HEK293T (cell line): Measurements from ENCODE around the gene PLEKHB2.
A peak's percentile ranks its signal among the peaks of the same experiment; 100 is the strongest.

Experiments
- BHLHE40 ChIP-seq: fragments of 450-650 bp; IDR thresholded peaks from 2 replicates; pipeline ENCODE4 v1.6.1; 2016; ENCODE audit warnings: mild to moderate bottlenecking, moderate library complexity, borderline replicate concordance
- CTBP1 ChIP-seq: fragments of 450-650 bp; IDR thresholded peaks from 2 replicates; pipeline ENCODE4 v1.6.1; 2016; ENCODE audit warnings: borderline replicate concordance
- ELF4 ChIP-seq: fragments of 450-650 bp; IDR thresholded peaks from 2 replicates; pipeline ENCODE4 v1.6.1; 2017; ENCODE audit warnings: antibody characterized with exemption
- FOXA1 ChIP-seq: fragments of 450-650 bp; IDR thresholded peaks from 2 replicates; pipeline ENCODE4 v1.6.1; 2016; ENCODE audit warnings: mild to moderate bottlenecking
- FOXK2 ChIP-seq: fragments of 450-650 bp; IDR thresholded peaks from 2 replicates; pipeline ENCODE4 v1.6.1; 2016; ENCODE audit warnings: mild to moderate bottlenecking
- FOXM1 ChIP-seq: fragments of 450-650 bp; IDR thresholded peaks from 2 replicates; pipeline ENCODE4 v1.6.1; 2017; ENCODE audit warnings: mild to moderate bottlenecking, borderline replicate concordance
- HDGF ChIP-seq: fragments of 450-650 bp; IDR thresholded peaks from 2 replicates; pipeline ENCODE4 v1.6.1; 2017; ENCODE audit warnings: antibody characterized with exemption, borderline replicate concordance
- L3MBTL2 ChIP-seq: fragments of 450-650 bp; conservative IDR thresholded peaks from 2 replicates; pipeline ENCODE4 v1.6.1; 2016; ENCODE audit warnings: mild to moderate bottlenecking
- SP1 ChIP-seq: fragments of 450-650 bp; IDR thresholded peaks from 2 replicates; pipeline ENCODE4 v1.6.1; 2017
- SUZ12 ChIP-seq: fragments of 450-650 bp; IDR thresholded peaks from 2 replicates; pipeline ENCODE4 v1.6.1; 2016; ENCODE audit warnings: mild to moderate bottlenecking
- ZNF384 ChIP-seq: fragments of 450-650 bp; IDR thresholded peaks from 2 replicates; pipeline ENCODE4 v1.6.1; 2016
- TF ChIP-seq, protein P1 (sequence below): fragments of 450-650 bp; IDR thresholded peaks from 2 replicates; pipeline ENCODE4 v1.6.1; 2016

DNA sequence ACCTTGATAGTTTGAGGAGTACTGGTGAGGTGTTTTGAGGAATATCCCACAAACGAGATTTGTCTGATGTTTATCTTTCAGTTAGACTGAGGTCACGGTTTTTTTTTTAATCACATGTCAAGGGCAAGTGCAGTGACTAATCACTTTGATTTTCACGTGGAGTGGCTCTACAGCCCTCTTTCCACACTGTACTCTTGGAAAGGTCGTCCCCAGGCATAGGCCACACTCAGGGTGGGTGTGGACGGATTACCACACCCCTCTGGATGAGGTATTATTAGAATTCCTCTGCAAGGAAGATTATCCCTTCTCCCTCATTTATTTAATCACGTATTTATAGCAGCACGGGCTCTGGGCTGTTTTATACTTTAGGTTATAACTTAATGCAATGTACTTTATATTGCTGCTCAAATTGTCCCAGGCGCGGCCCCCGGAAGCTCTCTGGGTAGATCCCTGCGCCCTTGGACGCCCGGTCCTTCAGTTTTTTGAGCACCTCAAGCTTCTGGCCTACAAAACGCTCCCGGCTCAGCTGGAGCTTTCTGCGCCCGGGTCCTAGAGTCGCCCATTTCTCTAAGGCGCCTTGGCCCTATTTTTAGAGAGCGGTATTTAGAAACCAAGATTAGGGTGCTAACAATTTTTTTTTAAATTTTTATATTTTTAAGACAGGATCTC is 515 bp upstream of the PLEKHB2 start:
- TF ChIP-seq ELF4 (no peak), FOXK2 (no peak), FOXM1 (no peak; the same call in 1 of the 2 replicates), SUZ12 (no peak), SP1 (no peak), FOXA1 (no peak), L3MBTL2 (peak; percentile 29; the same call in 1 of the 2 replicates), HDGF (no peak), CTBP1 (no peak), BHLHE40 (no peak), ZNF384 (peak; percentile 61; the same call in 1 of the 2 replicates)
- TF ChIP-seq, protein P1, sequence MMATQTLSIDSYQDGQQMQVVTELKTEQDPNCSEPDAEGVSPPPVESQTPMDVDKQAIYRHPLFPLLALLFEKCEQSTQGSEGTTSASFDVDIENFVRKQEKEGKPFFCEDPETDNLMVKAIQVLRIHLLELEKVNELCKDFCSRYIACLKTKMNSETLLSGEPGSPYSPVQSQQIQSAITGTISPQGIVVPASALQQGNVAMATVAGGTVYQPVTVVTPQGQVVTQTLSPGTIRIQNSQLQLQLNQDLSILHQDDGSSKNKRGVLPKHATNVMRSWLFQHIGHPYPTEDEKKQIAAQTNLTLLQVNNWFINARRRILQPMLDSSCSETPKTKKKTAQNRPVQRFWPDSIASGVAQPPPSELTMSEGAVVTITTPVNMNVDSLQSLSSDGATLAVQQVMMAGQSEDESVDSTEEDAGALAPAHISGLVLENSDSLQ: 0 out of 2 replicates have a peak, but pooled peaks have one; percentile 7
